Esophagus muscularis mucosa (tissue), 3 donors: ENCODE results near the gene UROC1.

Source experiments
- POLR2A ChIP-seq: fragments of 450-650 bp; IDR thresholded peaks from one replicate; pipeline ENCODE4 v1.6.1; 2017; ENCODE audit warnings: antibody characterized with exemption, moderate library complexity, mild to moderate bottlenecking, low read depth
- TF ChIP-seq, protein P1 (sequence below), 3 experiments: fragments of 200-600 bp in 2 of 3; fragments of 450-650 bp in 1 of 3; sonication (generic) in 2 of 3; IDR thresholded peaks; one replicate each; pipeline ENCODE4 v1.5.1; 2017 to 2019; ENCODE audit warnings: antibody characterized with exemption in 3 of 3, mild to moderate bottlenecking in 2 of 3, moderate library complexity in 1 of 3

DNA sequence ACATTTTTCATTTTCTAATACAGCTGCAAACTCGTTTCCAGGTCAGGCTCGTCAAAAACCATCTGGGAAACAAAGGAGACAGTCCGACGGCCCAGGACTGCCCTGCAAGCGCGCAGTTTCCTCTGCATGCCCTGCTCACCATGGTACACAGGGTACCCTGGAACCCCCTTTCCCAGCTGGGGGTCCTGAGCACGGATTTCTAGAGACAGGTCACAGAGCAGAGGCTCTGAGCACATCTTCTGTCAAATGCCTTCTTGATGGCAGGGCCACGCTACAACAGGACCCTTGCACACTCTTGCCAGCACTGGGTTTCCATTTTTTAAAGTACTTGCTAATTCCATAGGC is 50.0 kb downstream of the UROC1 start:
- TF ChIP-seq, protein P1, sequence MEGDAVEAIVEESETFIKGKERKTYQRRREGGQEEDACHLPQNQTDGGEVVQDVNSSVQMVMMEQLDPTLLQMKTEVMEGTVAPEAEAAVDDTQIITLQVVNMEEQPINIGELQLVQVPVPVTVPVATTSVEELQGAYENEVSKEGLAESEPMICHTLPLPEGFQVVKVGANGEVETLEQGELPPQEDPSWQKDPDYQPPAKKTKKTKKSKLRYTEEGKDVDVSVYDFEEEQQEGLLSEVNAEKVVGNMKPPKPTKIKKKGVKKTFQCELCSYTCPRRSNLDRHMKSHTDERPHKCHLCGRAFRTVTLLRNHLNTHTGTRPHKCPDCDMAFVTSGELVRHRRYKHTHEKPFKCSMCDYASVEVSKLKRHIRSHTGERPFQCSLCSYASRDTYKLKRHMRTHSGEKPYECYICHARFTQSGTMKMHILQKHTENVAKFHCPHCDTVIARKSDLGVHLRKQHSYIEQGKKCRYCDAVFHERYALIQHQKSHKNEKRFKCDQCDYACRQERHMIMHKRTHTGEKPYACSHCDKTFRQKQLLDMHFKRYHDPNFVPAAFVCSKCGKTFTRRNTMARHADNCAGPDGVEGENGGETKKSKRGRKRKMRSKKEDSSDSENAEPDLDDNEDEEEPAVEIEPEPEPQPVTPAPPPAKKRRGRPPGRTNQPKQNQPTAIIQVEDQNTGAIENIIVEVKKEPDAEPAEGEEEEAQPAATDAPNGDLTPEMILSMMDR (IDR thresholded peaks at IDR 0.05), result no peak
- TF ChIP-seq POLR2A, result no peak
